IMR-90 (cell line): ENCODE results near the gene SYNGR4. TPM values are rescaled to one million over a fixed set of nuclear protein-coding genes. Genes with fewer than 3 reads are reported as not detected.

Experiments
- ATAC-seq: fragments of 200-7000 bp; cut with Tn5 transposase; 2 replicates; pipeline ENCODE4 v1.9.1; 2020; ENCODE audit warnings: low read depth, mild to moderate bottlenecking, moderate library complexity
- BruUV-seq: library from RNA; stranded (reverse); fragments of 400-500 nt; replicated peaks from 2 replicates; lab custom pipeline; 2021; lab: Mats Ljungman, UMichigan
- CTCF ChIA-PET: fragments of 300-600 bp; formaldehyde crosslinking; extraction: SDS; loops from one replicate; lab custom pipeline; 2021; ENCODE audit warnings: antibody characterized with exemption; lab: Yijun Ruan, JAX
- POLR2A ChIA-PET: fragments of 300-600 bp; sonication (Branson Sonifier 250); formaldehyde crosslinking; loops from one replicate; lab custom pipeline; 2022; ENCODE audit warnings: antibody characterized with exemption; ENCODE audit not compliant: unreplicated experiment; lab: Charles Lee
- DNase-seq: peaks from one replicate; pipeline ENCODE4 v3.0.0; 2013
- H2AFZ ChIP-seq: replicated peaks from 2 replicates; pipeline ENCODE3; 2013; ENCODE audit warnings: low read length, mild to moderate bottlenecking; ENCODE audit not compliant: poor library complexity
- H2AK5ac ChIP-seq: 2 replicates; pipeline ENCODE4 v1.6.1; 2013; ENCODE audit warnings: low read depth, low read length, inconsistent platforms
- H2AK9ac ChIP-seq: replicated peaks from 2 replicates; pipeline ENCODE3; 2013; ENCODE audit warnings: mild to moderate bottlenecking, low read depth, low read length, moderate library complexity; ENCODE audit not compliant: poor library complexity
- H2BK120ac ChIP-seq: 2 replicates; pipeline ENCODE4 v1.6.1; 2013; ENCODE audit warnings: low read depth, low read length, inconsistent platforms
- H2BK15ac ChIP-seq: 3 replicates; pipeline ENCODE4 v1.6.1; 2013; ENCODE audit warnings: low read depth, low read length, inconsistent platforms
- H2BK20ac ChIP-seq: 2 replicates; pipeline ENCODE4 v1.6.1; 2013; ENCODE audit warnings: low read depth, mild to moderate bottlenecking, inconsistent platforms, low read length, moderate library complexity
- H2BK5ac ChIP-seq: 2 replicates; pipeline ENCODE4 v1.6.1; 2013; ENCODE audit warnings: mild to moderate bottlenecking, low read depth, low read length, inconsistent platforms; ENCODE audit not compliant: poor library complexity, severe bottlenecking
- H3K14ac ChIP-seq: replicated peaks from 2 replicates; pipeline ENCODE4 v1.6.1; 2013; ENCODE audit warnings: low read depth, low read length, inconsistent platforms
- H3K18ac ChIP-seq: 2 replicates; pipeline ENCODE4 v1.6.1; 2013; ENCODE audit warnings: low read depth, low read length, control low read depth
- H3K23ac ChIP-seq: 2 replicates; pipeline ENCODE4 v1.6.1; 2013; ENCODE audit warnings: low read depth, low read length, inconsistent platforms
- H3K27ac ChIP-seq: 2 replicates; pipeline ENCODE4 v1.5.1; 2013; ENCODE audit warnings: mild to moderate bottlenecking, control low read depth, low read length; ENCODE audit not compliant: insufficient read depth
- H3K27me3 ChIP-seq: 2 replicates; pipeline ENCODE4 v1.6.1; 2013; ENCODE audit warnings: low read length; ENCODE audit not compliant: control insufficient read depth, insufficient read depth
- H3K36me3 ChIP-seq: 2 replicates; pipeline ENCODE4 v1.6.1; 2013; ENCODE audit warnings: low read length, mixed read lengths; ENCODE audit not compliant: control insufficient read depth, insufficient read depth
- H3K4ac ChIP-seq: 2 replicates; pipeline ENCODE4 v1.6.1; 2013; ENCODE audit warnings: low read depth, low read length, inconsistent platforms
- H3K4me1 ChIP-seq: 2 replicates; pipeline ENCODE4 v1.6.1; 2013; ENCODE audit warnings: low read length, mixed read lengths; ENCODE audit not compliant: control insufficient read depth, insufficient read depth
- H3K4me2 ChIP-seq: 2 replicates; pipeline ENCODE4 v1.6.1; 2013; ENCODE audit warnings: low read depth, mild to moderate bottlenecking, control low read depth, low read length, moderate library complexity
- H3K4me3 ChIP-seq: 2 replicates; pipeline ENCODE4 v1.5.1; 2013; ENCODE audit warnings: low read depth, mild to moderate bottlenecking, control low read depth, low read length, moderate library complexity; ENCODE audit not compliant: insufficient read depth
- H3K56ac ChIP-seq: 2 replicates; pipeline ENCODE4 v1.6.1; 2013; ENCODE audit warnings: low read length, inconsistent platforms; ENCODE audit not compliant: insufficient read depth; ENCODE audit errors: extremely low read depth
- H3K79me1 ChIP-seq, 2 experiments: 2 replicates each; pipeline ENCODE4 v1.6.1; 2013; ENCODE audit warnings: low read length in 2 of 2, inconsistent platforms in 1 of 2, low read depth in 1 of 2
- H3K9ac ChIP-seq: 2 replicates; pipeline ENCODE4 v1.6.1; 2013; ENCODE audit warnings: low read depth, low read length, control low read depth
- H3K9me1 ChIP-seq: 2 replicates; pipeline ENCODE4 v1.6.1; 2013; ENCODE audit warnings: low read length, inconsistent platforms; ENCODE audit not compliant: insufficient read depth
- H3K9me3 ChIP-seq: 2 replicates; pipeline ENCODE4 v1.6.1; 2013; ENCODE audit warnings: low read length; ENCODE audit not compliant: control insufficient read depth, insufficient read depth
- H4K20me1 ChIP-seq: 2 replicates; pipeline ENCODE4 v1.6.1; 2013; ENCODE audit warnings: low read length, inconsistent platforms; ENCODE audit not compliant: insufficient read depth
- H4K5ac ChIP-seq: 2 replicates; pipeline ENCODE4 v1.6.1; 2013; ENCODE audit warnings: mild to moderate bottlenecking, low read depth, low read length, control low read depth
- H4K8ac ChIP-seq, 2 experiments: 2 replicates each; pipeline ENCODE4 v1.6.1; 2013; ENCODE audit warnings: low read depth in 2 of 2, low read length in 2 of 2, control low read depth in 1 of 2, inconsistent platforms in 1 of 2
- H4K91ac ChIP-seq: 2 replicates; pipeline ENCODE4 v1.6.1; 2013; ENCODE audit warnings: low read depth, low read length, inconsistent platforms; ENCODE audit not compliant: insufficient read depth
- MAZ ChIP-seq: IDR thresholded peaks from 2 replicates; pipeline ENCODE4 v1.6.1; 2012; ENCODE audit warnings: low read depth, mild to moderate bottlenecking, low read length, improper control_type of control experiment, moderate library complexity, borderline replicate concordance
- MXI1 ChIP-seq: IDR thresholded peaks from 2 replicates; pipeline ENCODE4 v1.6.1; 2012; ENCODE audit warnings: low read depth, mild to moderate bottlenecking, low read length, moderate library complexity, borderline replicate concordance
- RFX5 ChIP-seq: IDR thresholded peaks from 2 replicates; pipeline ENCODE4 v1.8.0; 2012; ENCODE audit warnings: low read depth, mild to moderate bottlenecking, low read length, moderate library complexity
- USF2 ChIP-seq: fragments of 150-350 bp; IDR thresholded peaks from 2 replicates; pipeline ENCODE4 v1.6.1; 2017; ENCODE audit warnings: mild to moderate bottlenecking, antibody characterized with exemption, low read length, low read depth
- WGBS, 2 experiments: methylation state at CpG; one replicate each; pipeline versions ENCODE4 v1.1.5 to v1.1.7; 2013; ENCODE audit warnings: missing lambda C conversion rate in 2 of 2; ENCODE audit not compliant: insufficient read length in 1 of 2; ENCODE audit errors: extremely low coverage in 2 of 2; 5-methylcytosine and 5-hydroxymethylcytosine counted together
- dilution Hi-C: fragments of 300-500 bp; cut with HindIII; formaldehyde crosslinking; loops from one replicate; pipeline ENCODE4 v1.14.3; 2018; ENCODE audit warnings: low sequenced_read_pairs; ENCODE audit not compliant: unreplicated experiment
- in situ Hi-C: fragments of 300-500 bp; cut with MboI; formaldehyde crosslinking; loops from 3 replicates; pipeline ENCODE4 v1.14.3; 2019; ENCODE audit warnings: low sequenced_read_pairs, inconsistent platforms, mixed read lengths
- intact Hi-C: fragments of 100-400 bp; cut with micrococcal nuclease; formaldehyde crosslinking; loops from 2 replicates; pipeline ENCODE4 v1.10.0; 2022
- polyA plus RNA-seq, 3 experiments: library from polyadenylated mRNA; depleted of rRNA; stranded (reverse); fragments of >200 nt; gene quantifications; 2 replicates each; pipeline ENCODE4 v1.2.3, GENCODE V29; 2012; ENCODE audit warnings: low replicate concordance in 1 of 3
- total RNA-seq: library from RNA; depleted of rRNA; stranded (reverse); fragments of >200 nt; gene quantifications from 2 replicates; pipeline ENCODE4 v1.2.3, GENCODE V29; 2012

SYNGR4 gene
- total and polyA plus RNA-seq, 2 of the 4 experiments (the other 2 are of a cell fraction), result not detected

- H3K9ac ChIP-seq, result no peak overlapping the region
- no peak overlapping the region for H2BK120ac ChIP-seq
- no peak overlapping the region for H2BK5ac ChIP-seq
- H3K4me1 ChIP-seq, result peaks cover 4% of the 10 kb centered on the region; the same call in 1 of the 2 replicates
- H3K18ac ChIP-seq, result no peak overlapping the region
- no peak overlapping the region for H2BK15ac ChIP-seq
- no peak overlapping the region for H2AFZ ChIP-seq
- no peak overlapping the region for H3K56ac ChIP-seq
- ChIA-PET POLR2A (no interaction called here), CTCF (no interaction called here)
- intact Hi-C loops (loop anchor here (10.0 kb wide), 1 partner anchor 72 kb away; the partner anchor contains the start of gene EMP3), dilution Hi-C loops (no loop called here), in situ Hi-C loops (no loop called here)
- no peak overlapping the region for H3K4me2 ChIP-seq
- no peak overlapping the region for H4K5ac ChIP-seq
- H3K4me3 ChIP-seq, result no peak overlapping the region
- H3K9me3 ChIP-seq, result no peaks in the 10 kb centered on the region
- TF ChIP-seq MAZ, result no peak
- TF ChIP-seq MXI1, result no peak
- no peak for TF ChIP-seq RFX5
- no peak for TF ChIP-seq USF2
- H2AK5ac ChIP-seq, result no peak overlapping the region
- H2BK20ac ChIP-seq, result no peak overlapping the region
- no peak overlapping the region for H3K4ac ChIP-seq
- H3K79me1 ChIP-seq, result no peaks in the 10 kb centered on the region
- DNase-seq (no peak), ATAC-seq (no peak)
- no peak overlapping the region for H4K91ac ChIP-seq
- H3K14ac ChIP-seq, result no peak overlapping the region
- no peak overlapping the region for H3K27ac ChIP-seq
- H3K27me3 ChIP-seq, result peaks cover 54% of the 10 kb centered on the region
- H3K23ac ChIP-seq, result no peak overlapping the region
- no CpG with 5 or more reads among the region's 2 CpGs for WGBS, 2 experiments
- no peaks in the 10 kb centered on the region for H3K36me3 ChIP-seq
- no peak overlapping the region for H2AK9ac ChIP-seq
- BruUV-seq, result no TSS peak
- H4K20me1 ChIP-seq, result no peaks in the 10 kb centered on the region; the same call in 1 of the 2 replicates
- H4K8ac ChIP-seq, result no peak overlapping the region
- H3K9me1 ChIP-seq, result peaks cover 3% of the 10 kb centered on the region; the same call in 1 of the 2 replicates
Measured at GRCh38 chr19:48396824-48397176, 32.6 kb downstream of the SYNGR4 start.
